K562 (cell line): Measurements from ENCODE around the gene RNU2-63P. TPM values are rescaled to one million over a fixed set of nuclear protein-coding genes. Genes with fewer than 3 reads are reported as not detected.

ENCODE experiments used
- CAMTA2 ChIP-seq: fragments of 250-450 bp; sonication (Bioruptor Pico); conservative IDR thresholded peaks from 2 replicates; pipeline ENCODE4 v1.5.1; 2022
- COPS2 ChIP-seq: fragments of 450-650 bp; conservative IDR thresholded peaks from 2 replicates; pipeline ENCODE4 v1.6.1; 2016; ENCODE audit warnings: mild to moderate bottlenecking, moderate library complexity
- ILF3 ChIP-seq: fragments of 450-650 bp; IDR thresholded peaks from 2 replicates; pipeline ENCODE4 v1.6.1; 2018; ENCODE audit warnings: antibody characterized with exemption, mild to moderate bottlenecking, moderate library complexity, borderline replicate concordance
- NFATC3 ChIP-seq: fragments of 450-650 bp; IDR thresholded peaks from 2 replicates; pipeline ENCODE4 v1.6.1; 2017; ENCODE audit warnings: mild to moderate bottlenecking
- NR2F6 ChIP-seq: fragments of 450-650 bp; formaldehyde crosslinking; IDR thresholded peaks from 2 replicates; pipeline ENCODE4 v1.4.0; 2020; ENCODE audit warnings: mild to moderate bottlenecking
- PRMT5 ChIP-seq: sonication (generic); formaldehyde crosslinking; IDR thresholded peaks from 2 replicates; pipeline ENCODE4 v1.5.0; 2020; ENCODE audit warnings: missing genetic modification reagents
- SETDB1 ChIP-seq: IDR thresholded peaks from one replicate; pipeline ENCODE4 v1.6.1; 2012; ENCODE audit warnings: low read length, control low read depth, inconsistent platforms
- TAF9B ChIP-seq: fragments of 450-650 bp; IDR thresholded peaks from 2 replicates; pipeline ENCODE4 v1.6.1; 2018; ENCODE audit warnings: mild to moderate bottlenecking; ENCODE audit not compliant: partially characterized antibody
- TBP ChIP-seq: optimal IDR thresholded peaks from 2 replicates; pipeline ENCODE3; 2011; ENCODE audit warnings: low read depth, low read length, improper control_type of control experiment
- ZNF124 ChIP-seq: sonication (generic); formaldehyde crosslinking; IDR thresholded peaks from 2 replicates; pipeline ENCODE4 v1.8.1; 2022; ENCODE audit warnings: missing genetic modification reagents
- ZNF778 ChIP-seq: fragments of 450-650 bp; formaldehyde crosslinking; IDR thresholded peaks from 2 replicates; pipeline ENCODE4 v1.4.0; 2020; ENCODE audit warnings: mild to moderate bottlenecking, moderate library complexity
- polyA plus RNA-seq, 8 experiments: library from polyadenylated mRNA; depleted of rRNA in 4 of 8; stranded (reverse) in 5 of 8; unstranded in 3 of 8; fragments of >200 nt; fragmentation: Nextera tagmentation in 2 of 8; fragmentation: Illumina TruSeq in 1 of 8; extraction: Ambion mirVana in 2 of 8; extraction: Trizol in 1 of 8; gene quantifications; 2 replicates each; pipeline versions ENCODE4 v1.2.1 to v1.2.3, GENCODE V29; 2011 to 2014; ENCODE audit warnings: inconsistent platforms in 1 of 8, missing spikeins in 1 of 8
- total RNA-seq, 7 experiments: library from RNA; depleted of rRNA in 6 of 7; stranded (reverse); fragments of >200 nt in 6 of 7; fragmentation: Illumina TruSeq in 2 of 7; extraction: Trizol in 2 of 7; gene quantifications; 2 replicates each; pipeline versions ENCODE4 v1.2.1 to v1.2.3, GENCODE V29; 2011 to 2021; ENCODE audit warnings: low replicate concordance in 1 of 7
- TF ChIP-seq, protein P1 (sequence below): fragments of 200-800 bp; sonication (Bioruptor generic); IDR thresholded peaks from 2 replicates; pipeline ENCODE4 v1.6.1; 2016; ENCODE audit warnings: missing genetic modification characterization, missing compliant biosample characterization
- TF ChIP-seq, protein P2 (sequence below), 3 experiments: fragments of 200-800 bp in 1 of 3; sonication (Bioruptor generic) in 1 of 3; sonication (generic) in 1 of 3; formaldehyde crosslinking in 1 of 3; IDR thresholded peaks; 2 replicates each; pipeline versions ENCODE4 v1.6.1 to v1.8.0; 2016 to 2022; ENCODE audit warnings: mild to moderate bottlenecking in 2 of 3, missing compliant biosample characterization in 2 of 3, missing genetic modification characterization in 2 of 3, missing genetic modification reagents in 1 of 3
- TF ChIP-seq, protein P3 (sequence below): sonication (generic); formaldehyde crosslinking; IDR thresholded peaks from 2 replicates; pipeline ENCODE4 v1.8.0; 2023; ENCODE audit warnings: mild to moderate bottlenecking, missing genetic modification reagents
- TF ChIP-seq, protein P4 (sequence below): sonication (generic); formaldehyde crosslinking; IDR thresholded peaks from 2 replicates; pipeline ENCODE4 v1.8.0; 2022; ENCODE audit warnings: missing genetic modification reagents, mild to moderate bottlenecking, borderline replicate concordance

RNU2-63P gene
- total and polyA plus RNA-seq, 9 of the 15 experiments (the other 6 are each of a cell fraction or from before 2014, with no cell fraction given) = 5.8 to 253 (median 169) TPM; not detected in 4

DNA sequence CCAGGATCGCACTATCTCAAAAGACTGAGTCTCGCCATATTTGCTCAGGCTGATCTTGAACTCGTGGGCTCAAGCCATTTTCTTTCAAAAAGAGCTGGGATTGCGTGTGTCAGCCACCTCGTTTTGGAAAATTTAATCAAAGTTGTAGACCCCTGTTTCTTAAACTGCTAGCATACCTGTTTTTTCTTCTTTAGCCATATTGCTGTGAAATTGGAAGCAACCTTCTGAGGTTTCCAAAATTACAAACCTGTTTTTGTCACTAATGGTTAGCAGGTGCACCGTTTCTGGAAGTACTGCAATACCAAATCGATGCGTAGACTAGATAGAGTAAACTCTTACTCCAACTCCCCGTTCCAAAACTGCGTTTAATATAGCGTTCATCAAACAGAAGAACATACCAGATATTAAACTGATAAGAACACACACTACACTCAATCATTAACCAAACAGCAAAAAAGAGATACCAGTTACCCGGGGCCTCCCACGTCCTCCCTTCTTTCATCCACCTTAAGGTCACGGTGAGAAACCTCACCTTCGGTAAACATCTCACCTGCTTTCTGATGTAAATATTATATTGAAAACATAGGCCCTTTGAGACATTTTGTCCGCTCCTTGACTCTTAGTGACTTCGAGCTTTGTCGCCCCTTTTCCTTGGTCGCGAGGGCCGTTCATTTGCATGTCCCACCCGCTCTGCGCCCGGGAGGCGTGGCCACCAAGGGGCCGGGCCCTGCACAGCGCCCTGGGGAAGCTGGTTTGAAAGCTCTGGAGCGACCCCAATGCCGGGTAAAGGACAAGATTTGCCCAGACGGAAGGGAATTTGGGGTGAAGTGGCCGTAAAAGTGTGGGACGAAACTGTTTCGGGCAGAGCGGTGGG, at the start of gene RNU2-63P (continued):
- TF ChIP-seq, protein P1, sequence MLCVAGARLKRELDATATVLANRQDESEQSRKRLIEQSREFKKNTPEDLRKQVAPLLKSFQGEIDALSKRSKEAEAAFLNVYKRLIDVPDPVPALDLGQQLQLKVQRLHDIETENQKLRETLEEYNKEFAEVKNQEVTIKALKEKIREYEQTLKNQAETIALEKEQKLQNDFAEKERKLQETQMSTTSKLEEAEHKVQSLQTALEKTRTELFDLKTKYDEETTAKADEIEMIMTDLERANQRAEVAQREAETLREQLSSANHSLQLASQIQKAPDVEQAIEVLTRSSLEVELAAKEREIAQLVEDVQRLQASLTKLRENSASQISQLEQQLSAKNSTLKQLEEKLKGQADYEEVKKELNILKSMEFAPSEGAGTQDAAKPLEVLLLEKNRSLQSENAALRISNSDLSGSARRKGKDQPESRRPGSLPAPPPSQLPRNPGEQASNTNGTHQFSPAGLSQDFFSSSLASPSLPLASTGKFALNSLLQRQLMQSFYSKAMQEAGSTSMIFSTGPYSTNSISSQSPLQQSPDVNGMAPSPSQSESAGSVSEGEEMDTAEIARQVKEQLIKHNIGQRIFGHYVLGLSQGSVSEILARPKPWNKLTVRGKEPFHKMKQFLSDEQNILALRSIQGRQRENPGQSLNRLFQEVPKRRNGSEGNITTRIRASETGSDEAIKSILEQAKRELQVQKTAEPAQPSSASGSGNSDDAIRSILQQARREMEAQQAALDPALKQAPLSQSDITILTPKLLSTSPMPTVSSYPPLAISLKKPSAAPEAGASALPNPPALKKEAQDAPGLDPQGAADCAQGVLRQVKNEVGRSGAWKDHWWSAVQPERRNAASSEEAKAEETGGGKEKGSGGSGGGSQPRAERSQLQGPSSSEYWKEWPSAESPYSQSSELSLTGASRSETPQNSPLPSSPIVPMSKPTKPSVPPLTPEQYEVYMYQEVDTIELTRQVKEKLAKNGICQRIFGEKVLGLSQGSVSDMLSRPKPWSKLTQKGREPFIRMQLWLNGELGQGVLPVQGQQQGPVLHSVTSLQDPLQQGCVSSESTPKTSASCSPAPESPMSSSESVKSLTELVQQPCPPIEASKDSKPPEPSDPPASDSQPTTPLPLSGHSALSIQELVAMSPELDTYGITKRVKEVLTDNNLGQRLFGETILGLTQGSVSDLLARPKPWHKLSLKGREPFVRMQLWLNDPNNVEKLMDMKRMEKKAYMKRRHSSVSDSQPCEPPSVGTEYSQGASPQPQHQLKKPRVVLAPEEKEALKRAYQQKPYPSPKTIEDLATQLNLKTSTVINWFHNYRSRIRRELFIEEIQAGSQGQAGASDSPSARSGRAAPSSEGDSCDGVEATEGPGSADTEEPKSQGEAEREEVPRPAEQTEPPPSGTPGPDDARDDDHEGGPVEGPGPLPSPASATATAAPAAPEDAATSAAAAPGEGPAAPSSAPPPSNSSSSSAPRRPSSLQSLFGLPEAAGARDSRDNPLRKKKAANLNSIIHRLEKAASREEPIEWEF (CRISPR knock-in tag) = no peak
- TF ChIP-seq, protein P2, sequence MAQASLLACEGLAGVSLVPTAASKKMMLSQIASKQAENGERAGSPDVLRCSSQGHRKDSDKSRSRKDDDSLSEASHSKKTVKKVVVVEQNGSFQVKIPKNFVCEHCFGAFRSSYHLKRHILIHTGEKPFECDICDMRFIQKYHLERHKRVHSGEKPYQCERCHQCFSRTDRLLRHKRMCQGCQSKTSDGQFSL (CRISPR knock-in tag; IDR thresholded peaks at IDR 0.05) = peak; percentile 66; the same call in 1 of the 2 replicates
- TF ChIP-seq, protein P2 (tag; IDR thresholded peaks at IDR 0.05) = no peak
- TF ChIP-seq, protein P3, sequence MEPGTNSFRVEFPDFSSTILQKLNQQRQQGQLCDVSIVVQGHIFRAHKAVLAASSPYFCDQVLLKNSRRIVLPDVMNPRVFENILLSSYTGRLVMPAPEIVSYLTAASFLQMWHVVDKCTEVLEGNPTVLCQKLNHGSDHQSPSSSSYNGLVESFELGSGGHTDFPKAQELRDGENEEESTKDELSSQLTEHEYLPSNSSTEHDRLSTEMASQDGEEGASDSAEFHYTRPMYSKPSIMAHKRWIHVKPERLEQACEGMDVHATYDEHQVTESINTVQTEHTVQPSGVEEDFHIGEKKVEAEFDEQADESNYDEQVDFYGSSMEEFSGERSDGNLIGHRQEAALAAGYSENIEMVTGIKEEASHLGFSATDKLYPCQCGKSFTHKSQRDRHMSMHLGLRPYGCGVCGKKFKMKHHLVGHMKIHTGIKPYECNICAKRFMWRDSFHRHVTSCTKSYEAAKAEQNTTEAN = no peak; the same call in 1 of the 2 replicates
- TF ChIP-seq ZNF124 (CRISPR knock-in tag) = no peak
- TF ChIP-seq ILF3 = peak; percentile 99
- no peak for TF ChIP-seq SETDB1
- TF ChIP-seq TBP = no peak
- TF ChIP-seq COPS2 = no peak
- TF ChIP-seq TAF9B = peak; percentile 98
- TF ChIP-seq PRMT5 (CRISPR knock-in tag) = no peak
- TF ChIP-seq NR2F6 = peak; percentile 94
- TF ChIP-seq, protein P4, sequence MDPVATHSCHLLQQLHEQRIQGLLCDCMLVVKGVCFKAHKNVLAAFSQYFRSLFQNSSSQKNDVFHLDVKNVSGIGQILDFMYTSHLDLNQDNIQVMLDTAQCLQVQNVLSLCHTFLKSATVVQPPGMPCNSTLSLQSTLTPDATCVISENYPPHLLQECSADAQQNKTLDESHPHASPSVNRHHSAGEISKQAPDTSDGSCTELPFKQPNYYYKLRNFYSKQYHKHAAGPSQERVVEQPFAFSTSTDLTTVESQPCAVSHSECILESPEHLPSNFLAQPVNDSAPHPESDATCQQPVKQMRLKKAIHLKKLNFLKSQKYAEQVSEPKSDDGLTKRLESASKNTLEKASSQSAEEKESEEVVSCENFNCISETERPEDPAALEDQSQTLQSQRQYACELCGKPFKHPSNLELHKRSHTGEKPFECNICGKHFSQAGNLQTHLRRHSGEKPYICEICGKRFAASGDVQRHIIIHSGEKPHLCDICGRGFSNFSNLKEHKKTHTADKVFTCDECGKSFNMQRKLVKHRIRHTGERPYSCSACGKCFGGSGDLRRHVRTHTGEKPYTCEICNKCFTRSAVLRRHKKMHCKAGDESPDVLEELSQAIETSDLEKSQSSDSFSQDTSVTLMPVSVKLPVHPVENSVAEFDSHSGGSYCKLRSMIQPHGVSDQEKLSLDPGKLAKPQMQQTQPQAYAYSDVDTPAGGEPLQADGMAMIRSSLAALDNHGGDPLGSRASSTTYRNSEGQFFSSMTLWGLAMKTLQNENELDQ = no peak
- TF ChIP-seq CAMTA2 (CRISPR knock-in tag) = peak; percentile 98
- peak; percentile 27; the same call in 1 of the 2 replicates for TF ChIP-seq NFATC3
- TF ChIP-seq ZNF778 (CRISPR knock-in tag) = no peak
